ENCODE results near the gene RPL38.

GRCh38 chr17:74182041-74182723 lies 21.3 kb upstream of the RPL38 start:
- TF ChIP-seq CTCF (IDR thresholded peaks at IDR 0.05) (no peak), POLR2A (IDR thresholded peaks at IDR 0.05) (no peak)

Data from esophagus squamous epithelium (tissue), 4 donors.